SKM-1 (cell line): ENCODE results near the gene MTMR12.

Experiments used
- DNase-seq: peaks from one replicate; lab custom pipeline; 2025; ENCODE audit not compliant: unreplicated experiment; lab: John Stamatoyannopoulos, UW

The MTMR12 gene

DNA sequence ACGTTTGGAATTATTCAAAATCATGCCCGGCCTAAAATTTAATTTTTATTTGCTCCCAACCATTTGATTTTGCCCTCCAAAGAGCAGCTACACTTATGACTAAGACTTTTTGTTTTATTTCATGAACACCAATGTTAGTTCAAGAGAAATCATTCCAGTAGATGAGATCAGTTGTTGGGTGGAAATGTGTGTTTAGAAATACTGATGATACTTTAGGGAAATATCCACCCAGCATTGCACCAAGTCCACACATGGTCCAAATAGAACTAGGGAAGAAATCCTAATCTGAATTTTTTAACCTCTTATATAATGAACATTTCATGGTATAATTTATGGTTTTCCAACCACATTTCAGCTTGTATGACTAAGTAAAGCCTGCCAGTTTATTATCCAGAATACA, 110.3 kb downstream of the MTMR12 start:
- DNase-seq, result no peak

DNA sequence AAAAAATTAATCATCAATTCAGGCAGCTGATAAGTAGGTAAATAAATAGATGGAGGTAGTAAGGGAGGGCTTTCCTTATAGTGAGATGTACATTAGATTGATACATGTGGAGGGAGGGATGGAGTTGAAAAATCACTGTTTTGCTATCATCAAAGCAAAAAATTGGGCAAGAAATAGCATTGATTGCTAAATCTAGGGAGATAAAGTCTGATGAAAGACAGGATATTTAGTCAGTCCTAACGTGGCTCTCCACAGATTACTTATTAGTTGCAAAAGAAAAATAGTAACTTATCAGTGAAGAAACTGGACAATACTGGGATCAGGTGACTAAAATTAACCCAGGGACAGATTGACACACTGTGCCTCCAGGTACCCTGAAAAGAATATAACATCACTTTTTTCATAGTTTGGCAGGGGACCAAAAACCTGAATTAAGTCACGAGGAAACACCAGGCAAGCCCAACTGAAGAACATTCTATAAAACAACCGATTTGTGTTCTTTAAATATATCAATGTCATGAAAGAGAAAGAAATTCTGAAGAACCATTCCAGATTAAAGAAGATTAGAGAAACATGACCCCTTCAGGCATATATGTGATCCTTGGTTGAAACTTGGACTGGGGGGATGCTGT, 111.5 kb downstream of the MTMR12 start:
- no peak for DNase-seq

DNA sequence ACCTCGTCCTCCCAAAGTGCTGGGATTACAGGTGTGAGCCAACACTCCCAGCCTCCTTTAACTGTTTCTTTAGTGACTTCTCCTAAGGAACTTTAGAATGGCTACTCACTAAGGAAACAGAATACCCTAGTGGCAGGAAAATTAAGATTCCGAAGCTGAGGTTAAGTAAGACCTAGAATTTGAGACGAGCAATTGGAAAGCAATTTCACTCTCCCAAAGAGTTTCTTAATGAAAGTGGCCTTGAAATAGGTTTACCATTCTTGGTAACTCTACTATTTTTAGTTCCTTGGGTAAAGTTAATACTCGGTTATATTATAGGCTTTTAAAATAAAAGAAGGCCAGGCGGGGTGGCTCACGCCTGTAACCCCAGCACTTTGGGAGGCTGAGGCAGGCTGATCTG, 115.7 kb downstream of the MTMR12 start:
- no peak for DNase-seq

DNA sequence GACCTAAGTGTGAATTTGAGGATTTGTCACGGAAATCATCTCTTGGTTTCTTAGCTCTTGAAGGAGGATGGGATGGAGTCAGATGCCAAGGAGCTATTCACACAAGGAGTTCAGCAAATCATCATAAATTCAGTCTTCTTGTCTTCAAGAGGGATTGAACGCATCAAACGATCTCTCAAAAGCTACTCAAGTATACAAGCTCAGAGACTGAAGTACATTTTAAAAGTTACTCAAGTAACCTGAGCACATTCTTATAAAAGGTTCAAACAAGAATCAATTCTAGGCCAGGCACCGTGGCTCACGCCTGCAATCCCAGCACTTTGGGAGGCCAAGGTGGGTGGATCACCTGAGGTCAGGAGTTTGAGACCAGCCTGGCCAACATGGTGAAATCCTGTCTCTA, 117.5 kb downstream of the MTMR12 start:
- no peak for DNase-seq

DNA sequence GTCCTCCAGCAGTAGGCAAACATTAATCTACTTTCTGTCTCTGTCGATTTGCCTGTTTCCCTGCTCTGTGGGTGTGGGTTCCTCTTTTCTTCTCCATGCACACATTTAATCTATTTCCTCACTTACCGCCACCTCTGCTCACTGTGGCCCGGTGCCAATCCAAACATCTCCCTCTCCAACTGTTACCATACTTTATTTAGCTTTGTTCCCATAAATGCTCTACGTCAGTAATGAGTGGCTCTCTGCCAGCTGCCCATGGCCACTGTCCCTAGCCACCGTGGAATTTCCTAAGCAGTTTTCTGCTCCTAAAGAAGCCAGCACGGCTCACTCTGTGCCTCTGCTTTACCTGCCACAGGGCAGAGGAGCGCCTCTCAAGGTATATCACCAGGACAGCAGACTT, 119.1 kb downstream of the MTMR12 start:
- peak; percentile 86 for DNase-seq

DNA sequence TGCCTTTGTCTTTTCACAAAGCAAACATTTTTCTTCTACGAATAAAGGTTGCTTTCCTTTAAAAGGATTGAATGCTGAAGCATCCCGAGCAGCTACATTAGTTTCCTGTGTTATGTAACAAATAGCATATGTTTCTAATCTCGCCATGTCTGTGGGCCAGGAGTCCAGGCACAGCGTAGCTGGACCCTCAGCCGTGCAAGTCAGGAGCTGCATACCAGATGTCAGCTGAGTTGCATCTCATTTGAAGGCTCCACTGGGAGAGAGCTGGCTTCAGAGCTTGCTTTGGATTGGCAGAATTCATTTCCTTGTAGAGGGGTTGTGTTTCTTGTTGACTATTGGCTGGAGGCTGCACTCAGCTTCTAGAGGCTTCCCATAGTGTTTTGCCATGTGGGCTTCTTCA, 122.6 kb downstream of the MTMR12 start:
- DNase-seq, result no peak

DNA sequence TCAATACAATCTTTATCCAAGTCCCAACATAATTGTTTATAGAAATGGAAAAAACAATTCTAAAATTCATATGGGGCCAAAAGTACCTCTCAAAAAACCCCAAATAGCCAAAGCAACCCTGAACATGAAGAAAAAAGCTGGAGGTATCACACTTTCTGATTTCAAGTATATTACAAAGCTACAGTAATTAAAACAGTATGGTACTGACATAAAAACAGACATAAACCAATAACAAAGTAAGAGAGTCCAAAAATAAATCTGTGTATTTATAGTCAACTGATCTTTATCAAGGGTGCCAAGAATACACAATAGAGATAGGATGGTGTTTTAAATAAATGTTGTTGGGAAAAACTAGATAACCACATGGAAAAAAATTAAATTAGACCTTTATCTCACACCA, 125.1 kb downstream of the MTMR12 start:
- no peak for DNase-seq

DNA sequence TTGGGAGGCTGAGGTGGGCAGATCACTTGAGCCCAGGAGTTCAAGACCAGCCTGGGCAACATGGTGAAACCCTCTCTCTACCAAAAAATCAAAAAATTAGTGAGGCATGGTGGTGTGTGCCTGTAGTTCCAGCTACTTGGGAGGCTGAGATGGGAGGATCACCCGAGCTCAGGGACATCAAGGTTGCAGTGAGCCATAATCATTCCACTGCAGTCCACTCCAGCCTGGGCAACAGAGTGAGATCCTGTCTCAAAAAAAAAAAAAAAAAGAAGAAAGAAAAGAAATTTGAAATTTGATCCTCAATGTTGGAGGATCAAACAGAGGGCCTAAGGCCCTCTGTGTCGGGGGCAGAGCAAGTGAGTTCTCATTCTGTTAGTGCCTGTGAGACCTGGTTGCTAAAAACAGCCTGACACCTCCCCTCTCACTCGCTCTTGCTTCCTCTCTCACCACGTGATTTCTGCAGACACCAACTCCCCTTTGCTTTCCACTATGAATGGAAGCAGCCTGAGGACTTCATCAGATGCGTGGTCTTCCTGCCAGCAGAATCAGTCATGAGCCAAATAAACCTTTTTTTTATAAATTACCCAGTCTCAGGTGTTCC, 130.2 kb downstream of the MTMR12 start:
- peak; percentile 28 for DNase-seq
